ENCODE measurements around the gene NINL.
"Not testable (repeated sequence)": the region's sequence is repeated elsewhere in the genome, so short reads cannot be mapped to it uniquely, and the experiment has no call there.

The NINL gene

GRCh38 chr20:25584905-25585704 lies at the start of gene NINL:
Gene NINL (minus strand): TSS chr20:25585531. CDS start chr20:25526587, 58,944 bp downstream.
- DNase-seq: peak; percentile 55

DNA sequence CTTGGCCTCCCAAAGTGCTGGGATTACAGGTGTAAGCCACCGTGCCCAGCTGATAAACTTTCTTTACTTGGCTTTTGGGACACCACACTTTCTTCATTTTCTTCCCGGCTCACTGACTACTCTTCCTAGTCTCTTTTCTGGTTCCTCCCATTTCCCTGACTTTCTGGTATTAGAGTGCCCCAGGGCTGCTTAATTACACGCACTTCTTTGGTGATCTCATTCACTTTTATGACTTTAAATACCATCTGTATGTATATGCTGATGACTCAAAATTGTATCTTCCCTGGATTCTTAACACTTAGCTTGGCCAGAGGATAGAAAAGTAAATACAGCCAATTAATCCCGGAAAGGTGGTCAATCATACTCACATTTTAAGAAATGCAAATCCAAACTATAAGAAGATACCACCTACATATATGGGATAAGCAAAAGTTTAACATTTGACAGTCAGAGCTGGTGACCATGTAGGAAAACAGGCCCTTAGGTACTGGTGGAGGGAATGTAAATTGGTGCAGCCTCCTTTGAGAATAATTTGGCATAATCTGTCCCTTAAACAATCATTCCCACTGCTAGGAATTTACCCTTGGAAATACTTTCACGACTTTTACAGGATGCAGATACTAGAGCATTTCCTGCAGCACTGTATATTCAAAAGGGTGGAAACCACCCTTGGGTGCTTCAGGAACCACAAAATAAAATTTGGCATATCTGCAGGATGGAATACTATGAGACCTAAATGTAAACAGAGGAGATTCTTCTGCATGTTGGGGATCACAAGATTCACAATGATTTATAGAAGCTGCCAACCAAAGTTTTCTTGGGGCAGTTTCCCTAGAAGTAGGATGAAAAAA lies 47.8 kb upstream of the NINL start:
- no peak for DNase-seq

DNA sequence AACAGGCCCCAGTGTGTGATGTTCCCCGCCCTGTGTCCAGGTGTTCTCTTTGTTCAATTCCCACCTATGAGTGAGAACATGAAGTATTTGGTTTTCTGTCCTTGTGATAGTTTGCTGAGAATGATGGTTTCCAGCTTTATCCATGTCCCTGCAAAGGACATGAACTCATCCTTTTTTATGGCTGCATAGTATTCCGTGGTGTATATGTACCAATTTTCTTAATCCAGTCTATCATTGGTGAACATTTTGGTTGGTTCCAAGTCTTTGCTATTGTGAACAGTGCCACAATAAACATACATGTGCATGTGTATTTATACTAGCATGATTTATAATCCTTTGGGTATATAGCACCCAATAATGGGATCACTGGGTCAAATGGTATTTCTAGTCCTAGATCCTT lies 45.3 kb upstream of the NINL start:
- not testable (repeated sequence) for DNase-seq

- no peak for DNase-seq
Measured at GRCh38 chr20:25629816-25630499, 44.6 kb upstream of the NINL start.

DNA sequence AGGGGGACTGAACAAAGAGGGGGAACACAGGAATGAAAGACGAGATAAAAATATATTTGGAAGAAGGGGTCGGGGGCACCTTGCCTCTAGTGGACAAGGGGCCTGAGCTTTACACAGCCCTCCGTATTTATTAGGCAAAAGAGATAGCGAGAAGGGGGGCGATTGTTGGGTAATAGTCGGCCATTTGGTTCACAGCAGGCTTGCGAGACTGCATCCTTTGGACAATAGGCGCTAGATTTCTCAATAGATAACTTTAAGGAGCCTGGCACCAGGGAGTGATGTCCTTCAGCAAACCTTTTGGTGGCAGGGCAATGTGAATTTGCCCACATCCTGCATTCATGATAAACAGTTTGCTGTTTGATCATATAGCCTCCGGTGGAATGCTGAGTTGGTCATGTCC lies 41.4 kb upstream of the NINL start:
- no peak for DNase-seq

GRCh38 chr20:25624500-25624939 lies 39.2 kb upstream of the NINL start:
- DNase-seq: no peak

DNA sequence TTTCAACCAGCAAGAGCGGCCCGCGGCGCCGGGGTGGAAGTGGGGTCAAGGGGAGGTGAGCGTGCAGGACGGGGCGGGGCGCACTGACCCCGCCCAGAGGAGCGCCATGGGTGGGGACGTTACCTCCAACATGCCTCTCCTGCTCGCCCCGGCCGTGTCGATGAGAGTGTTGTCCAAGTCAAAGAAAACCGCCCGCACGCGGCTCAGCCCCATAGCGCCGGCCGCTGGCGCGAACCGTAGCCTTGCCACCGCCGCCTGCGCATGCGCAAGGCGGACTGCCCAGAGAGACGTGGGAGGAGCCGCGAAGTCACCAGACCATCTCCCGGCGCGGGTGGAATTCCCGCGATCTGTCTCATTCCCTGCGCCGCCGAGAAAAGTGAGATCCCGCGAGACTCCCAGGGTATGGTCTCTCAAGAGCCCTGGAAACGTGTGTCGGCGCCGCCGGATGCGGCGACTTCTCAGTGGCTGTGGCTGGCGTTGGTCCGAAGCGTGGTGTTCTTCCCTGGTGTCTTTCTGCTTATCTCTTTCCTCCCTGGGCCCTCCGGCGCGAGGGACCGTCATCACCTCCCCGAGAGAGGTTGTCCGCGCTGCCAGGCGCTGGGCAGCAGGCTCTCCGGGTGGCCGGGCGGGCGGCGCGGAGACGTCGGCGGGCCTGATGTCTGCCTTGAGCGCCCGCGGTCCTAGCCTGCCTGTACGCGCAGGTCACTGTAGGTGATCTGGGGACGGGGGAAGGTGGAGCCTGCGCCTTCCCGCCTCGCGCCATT lies 38.6 kb upstream of the NINL start, which contains the start of gene NANP:
TSS of gene NANP (minus strand) at position 279 of the 764 bp plus-strand sequence. CDS start at position 213, 66 bp downstream.
- peak; percentile 83 for DNase-seq

DNA sequence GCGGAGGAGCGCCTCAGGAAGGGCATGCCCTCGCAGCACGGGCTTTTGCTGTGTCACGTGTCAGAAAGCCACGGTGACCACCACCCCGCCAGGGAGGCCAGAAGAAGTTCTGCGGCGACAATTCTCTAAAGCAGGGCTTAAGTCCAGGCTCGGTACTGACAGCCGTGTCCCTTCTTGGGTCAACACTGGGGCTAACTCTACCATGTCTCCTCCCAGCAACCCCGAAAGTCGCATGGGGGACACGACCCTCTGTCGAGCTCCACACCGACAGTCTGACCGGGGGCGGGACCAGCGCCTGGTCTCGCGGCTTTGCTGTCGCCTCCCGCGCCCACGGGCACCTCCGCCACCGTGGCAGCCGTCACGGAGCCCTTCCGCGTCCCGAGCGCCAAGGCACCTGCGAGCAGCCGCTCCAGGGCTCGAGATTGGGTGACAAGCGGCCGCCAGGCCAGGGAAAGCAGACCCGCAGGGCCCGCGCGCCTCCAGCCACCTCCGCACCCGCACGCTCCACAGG lies 37.9 kb upstream of the NINL start:
- peak; percentile 24 for DNase-seq

DNA sequence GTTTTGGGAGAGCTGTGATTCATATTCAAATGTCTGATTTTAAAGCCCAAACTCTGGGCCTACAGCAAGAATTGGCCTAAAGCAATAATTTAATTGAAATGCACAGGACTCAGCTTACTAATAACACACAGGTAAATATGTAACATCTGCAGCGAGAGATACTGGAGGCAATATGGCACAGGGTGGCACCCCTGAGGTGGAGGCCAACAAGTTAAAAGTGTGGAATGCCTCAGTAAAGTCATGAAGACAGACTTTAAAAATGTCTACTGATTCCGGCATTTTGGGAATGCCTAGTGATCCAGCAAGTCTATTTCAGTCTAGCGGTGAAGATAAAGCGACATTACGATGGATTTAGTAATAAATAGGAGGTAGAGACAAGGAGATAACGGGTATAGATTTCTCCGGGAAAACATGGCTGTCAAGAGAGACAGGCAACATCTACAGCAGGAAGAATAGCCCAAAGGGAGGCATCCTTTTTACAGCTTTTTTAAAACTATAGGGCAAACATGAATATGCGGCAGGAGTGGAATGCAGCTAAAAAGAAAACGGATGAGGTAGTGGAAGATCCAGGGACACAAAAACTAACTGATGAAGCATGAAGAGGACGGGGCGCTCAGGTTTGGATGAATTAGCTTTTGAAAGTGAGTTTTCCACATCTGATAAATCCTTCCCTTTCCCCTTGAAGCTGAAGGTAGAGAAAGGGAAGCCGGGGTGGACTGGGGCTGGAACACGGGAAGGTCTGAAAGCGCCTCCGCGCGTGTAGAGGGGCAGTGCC lies 37.3 kb upstream of the NINL start:
- DNase-seq: no peak

DNA sequence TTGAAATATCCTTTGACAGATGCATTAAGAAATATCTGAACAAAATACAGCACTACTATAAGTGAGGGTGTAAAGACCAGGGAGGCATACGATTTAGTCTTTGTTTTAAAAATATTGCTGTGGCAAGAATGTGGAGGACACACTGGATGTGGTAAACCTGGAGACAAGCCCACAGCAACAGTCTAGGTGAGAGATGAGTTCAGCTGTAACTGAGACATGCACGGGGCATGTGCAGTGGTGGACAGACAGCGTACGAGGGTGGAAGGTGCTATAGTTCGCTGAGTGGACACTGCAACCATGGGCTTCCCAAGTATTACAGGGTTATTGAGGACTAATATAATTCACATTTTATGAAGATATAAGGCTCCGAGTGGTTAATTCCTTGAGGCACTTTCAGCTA lies 36.7 kb upstream of the NINL start:
- DNase-seq: no peak

- DNase-seq: no peak
Measured at GRCh38 chr20:25619514-25619913, 34.2 kb upstream of the NINL start.

- no peak for DNase-seq
Measured at GRCh38 chr20:25608774-25609173, 23.4 kb upstream of the NINL start.

- DNase-seq: no peak
Measured at GRCh38 chr20:25606094-25606695, 20.9 kb upstream of the NINL start.

DNA sequence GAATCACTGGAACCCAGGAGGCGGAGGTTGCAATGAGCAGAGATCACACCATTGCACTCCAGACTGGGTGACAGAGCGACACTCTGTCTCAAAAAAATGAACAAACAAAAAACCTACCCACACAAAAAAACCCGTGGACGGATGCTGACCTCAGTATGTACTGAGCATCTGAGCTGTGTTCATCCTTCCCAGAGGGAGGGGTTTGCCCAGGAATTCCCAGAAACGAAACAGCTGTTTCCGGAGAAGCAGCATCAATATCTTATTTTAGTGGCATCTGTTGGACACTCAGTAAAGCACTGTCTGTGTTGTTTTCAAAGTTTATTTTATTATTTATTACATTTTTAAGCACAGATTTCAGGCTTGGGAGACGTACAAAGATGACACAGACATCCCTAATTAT lies 19.8 kb upstream of the NINL start:
- DNase-seq: no peak

DNA sequence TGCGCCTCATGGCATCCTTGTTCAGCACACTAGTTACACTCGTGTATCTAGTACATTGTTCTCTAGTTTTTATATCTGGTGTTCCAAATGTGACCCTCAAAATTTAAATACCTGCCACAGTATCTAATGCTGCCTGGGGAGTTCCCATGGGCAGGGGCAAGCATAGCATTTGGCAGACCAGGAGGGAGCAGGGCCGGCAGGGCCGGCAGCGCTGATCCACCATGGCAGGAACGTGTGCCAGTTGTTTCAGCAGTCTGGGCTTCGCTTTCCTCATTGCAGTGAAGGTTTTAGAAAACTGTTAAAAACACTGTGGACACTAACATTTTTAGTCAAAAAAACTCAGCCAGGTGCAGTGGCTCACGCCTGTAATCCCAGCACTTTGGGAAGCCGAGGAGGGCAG lies 19.3 kb upstream of the NINL start:
- DNase-seq: no peak

DNA sequence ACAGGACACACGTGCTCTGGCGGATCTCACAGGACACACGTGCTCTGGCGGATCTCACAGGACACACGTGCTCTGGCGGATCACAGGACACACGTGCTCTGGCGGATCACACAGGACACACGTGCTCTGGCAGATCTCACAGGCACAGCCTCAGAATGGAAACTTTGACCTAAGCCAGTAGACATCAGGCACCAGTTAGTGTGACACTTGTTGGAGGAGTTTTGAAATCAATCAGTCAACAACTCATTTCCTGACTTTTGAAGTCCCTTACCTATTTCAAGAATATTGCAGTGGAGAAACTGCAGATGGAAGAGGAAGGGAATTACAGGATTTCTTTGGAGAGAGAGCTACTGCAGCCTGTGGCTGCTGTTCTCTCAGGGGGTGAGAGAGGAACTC lies 17.6 kb upstream of the NINL start:
- DNase-seq: not testable (repeated sequence)

DNA sequence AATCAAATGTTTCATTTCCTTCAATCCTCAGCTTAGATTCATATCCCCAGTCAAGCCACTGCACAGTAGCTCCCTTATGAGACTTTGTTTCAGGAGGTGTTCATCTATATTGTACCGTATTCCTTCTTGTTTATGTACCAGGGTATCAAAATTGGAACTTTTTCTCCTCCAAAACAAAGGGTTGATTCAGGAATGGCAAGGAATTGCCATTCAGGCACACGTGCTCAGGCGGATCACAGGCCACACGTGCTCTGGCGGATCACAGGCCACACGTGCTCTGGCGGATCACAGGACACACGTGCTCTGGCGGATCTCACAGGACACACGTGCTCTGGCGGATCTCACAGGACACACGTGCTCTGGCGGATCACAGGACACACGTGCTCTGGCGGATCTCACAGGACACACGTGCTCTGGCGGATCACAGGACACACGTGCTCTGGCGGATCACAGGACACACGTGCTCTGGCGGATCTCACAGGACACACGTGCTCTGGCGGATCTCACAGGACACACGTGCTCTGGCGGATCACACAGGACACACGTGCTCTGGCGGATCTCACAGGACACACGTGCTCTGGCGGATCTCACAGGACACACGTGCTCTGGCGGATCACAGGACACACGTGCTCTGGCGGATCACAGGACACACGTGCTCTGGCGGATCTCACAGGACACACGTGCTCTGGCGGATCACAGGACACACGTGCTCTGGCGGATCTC lies 17.0 kb upstream of the NINL start:
- not testable (repeated sequence) for DNase-seq

DNA sequence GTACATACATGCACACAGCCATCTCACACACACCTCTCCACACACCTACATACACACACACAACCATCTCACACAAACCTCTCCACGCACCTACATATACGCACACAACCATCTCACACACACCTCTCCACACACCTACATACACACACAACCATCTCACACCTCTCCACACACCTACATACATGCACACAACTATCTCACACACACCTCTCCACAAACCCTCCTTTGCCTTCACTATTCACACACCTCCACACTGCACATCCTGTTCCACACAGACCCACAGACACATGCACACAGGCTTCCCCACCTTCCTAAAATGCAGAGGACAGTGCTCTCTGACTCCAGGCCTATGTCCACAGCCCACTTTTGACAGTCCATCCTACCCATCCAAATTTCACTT lies 16.3 kb upstream of the NINL start:
- no peak for DNase-seq

DNA sequence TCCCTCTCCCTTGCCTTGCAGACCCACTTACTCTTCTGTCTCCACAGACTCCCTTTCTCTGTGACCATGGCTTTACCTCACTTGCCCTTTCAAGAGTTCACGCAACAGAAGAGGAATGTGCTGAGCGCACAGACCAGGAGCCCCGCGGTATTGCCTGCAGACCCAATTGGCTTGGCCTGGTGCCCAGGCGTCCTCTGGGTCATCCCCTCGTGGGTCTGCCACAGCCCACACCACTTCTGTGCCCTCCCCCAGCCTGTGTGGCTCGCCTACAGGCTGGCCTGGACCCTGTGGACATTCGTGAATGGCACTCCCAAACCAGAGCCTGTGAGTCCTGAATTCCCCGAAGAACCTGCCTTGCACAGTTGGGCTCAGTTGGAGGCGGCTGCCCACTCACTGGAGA lies 15.3 kb upstream of the NINL start:
- DNase-seq: no peak

GRCh38 chr20:25592135-25592852 lies 7.0 kb upstream of the NINL start:
- no peak for DNase-seq

Data from activated naive CD4-positive, alpha-beta T cell treated with anti-CD3 and anti-CD28 coated beads, Interleukin-2, amount 50 U/mL, for 16 hours (primary cell).